T-helper 1 cell treated with Interleukin-12 subunit alpha and Interleukin-12 subunit beta and Interleukin-4 antibody, amounts not matched to agents 30 μg/mL and 1 μg/mL, for 36 hours (primary cell): ENCODE data around the gene CASKIN2.
A peak's percentile ranks its signal among the peaks of the same experiment; 100 is the strongest.

ENCODE experiments used
- H3K27ac Mint-ChIP-seq: one replicate; pipeline ENCODE4 v1.8.0; 2021; ENCODE audit warnings: mild to moderate bottlenecking, mixed read lengths
- H3K27me3 Mint-ChIP-seq: one replicate; pipeline ENCODE4 v1.8.0; 2021; ENCODE audit warnings: low read depth, mixed read lengths
- H3K36me3 Mint-ChIP-seq: one replicate; pipeline ENCODE4 v1.8.0; 2021; ENCODE audit warnings: low read depth, mixed read lengths
- H3K4me1 Mint-ChIP-seq: one replicate; pipeline ENCODE4 v1.8.0; 2021; ENCODE audit warnings: low read depth, mixed read lengths
- H3K4me3 Mint-ChIP-seq: one replicate; pipeline ENCODE4 v1.8.0; 2021; ENCODE audit warnings: mild to moderate bottlenecking, moderate library complexity, mixed read lengths
- H3K9me3 Mint-ChIP-seq: one replicate; pipeline ENCODE4 v1.8.0; 2021; ENCODE audit warnings: mixed read lengths

Gene CASKIN2

GRCh38 chr17:75515496-75516254 lies at the start of gene CASKIN2:
Gene CASKIN2 (minus strand): TSS chr17:75515537. CDS start chr17:75513804, 1,733 bp downstream.
- Mint-ChIP-seq H3K9me3 (no peaks in the 10 kb centered on the region), H3K36me3 (peaks cover 17% of the 10 kb centered on the region), H3K4me3 (peak within 1 kb of the TSS; percentile 78), H3K27me3 (peaks cover 10% of the 10 kb centered on the region), H3K27ac (peak within 1 kb of the TSS; percentile 63), H3K4me1 (peaks cover 22% of the 10 kb centered on the region)

GRCh38 chr17:75565066-75565465 lies 49.7 kb upstream of the CASKIN2 start:
- Mint-ChIP-seq H3K4me3 (no peak overlapping the region), H3K27me3 (no peaks in the 10 kb centered on the region), H3K4me1 (no peaks in the 10 kb centered on the region), H3K36me3 (no peaks in the 10 kb centered on the region), H3K27ac (no peak overlapping the region), H3K9me3 (no peaks in the 10 kb centered on the region)

- no peaks in the 10 kb centered on the region for H3K9me3 Mint-ChIP-seq
- H3K27me3 Mint-ChIP-seq: no peaks in the 10 kb centered on the region
- H3K27ac Mint-ChIP-seq: no peak overlapping the region
- H3K4me1 Mint-ChIP-seq: no peaks in the 10 kb centered on the region
- no peak overlapping the region for H3K4me3 Mint-ChIP-seq
- no peaks in the 10 kb centered on the region for H3K36me3 Mint-ChIP-seq
Measured at GRCh38 chr17:75564195-75564594, 48.9 kb upstream of the CASKIN2 start.

GRCh38 chr17:75563063-75563758 lies 47.9 kb upstream of the CASKIN2 start:
- Mint-ChIP-seq H3K27me3 (no peaks in the 10 kb centered on the region), H3K4me3 (no peak overlapping the region), H3K4me1 (no peaks in the 10 kb centered on the region), H3K27ac (no peak overlapping the region), H3K36me3 (no peaks in the 10 kb centered on the region), H3K9me3 (no peaks in the 10 kb centered on the region)

GRCh38 chr17:75561927-75562603 lies 46.7 kb upstream of the CASKIN2 start:
- Mint-ChIP-seq H3K27ac (no peak overlapping the region), H3K36me3 (no peaks in the 10 kb centered on the region), H3K4me1 (no peaks in the 10 kb centered on the region), H3K27me3 (no peaks in the 10 kb centered on the region), H3K4me3 (no peak overlapping the region), H3K9me3 (no peaks in the 10 kb centered on the region)

GRCh38 chr17:75559958-75560533 lies 44.7 kb upstream of the CASKIN2 start:
- Mint-ChIP-seq H3K4me1 (no peaks in the 10 kb centered on the region), H3K27ac (no peak overlapping the region), H3K27me3 (no peaks in the 10 kb centered on the region), H3K4me3 (no peak overlapping the region), H3K9me3 (no peaks in the 10 kb centered on the region), H3K36me3 (no peaks in the 10 kb centered on the region)

GRCh38 chr17:75558666-75559530 lies 43.6 kb upstream of the CASKIN2 start:
- no peak overlapping the region for H3K4me3 Mint-ChIP-seq
- H3K27ac Mint-ChIP-seq: no peak overlapping the region
- H3K27me3 Mint-ChIP-seq: no peaks in the 10 kb centered on the region
- H3K36me3 Mint-ChIP-seq: no peaks in the 10 kb centered on the region
- no peaks in the 10 kb centered on the region for H3K9me3 Mint-ChIP-seq
- H3K4me1 Mint-ChIP-seq: no peaks in the 10 kb centered on the region

GRCh38 chr17:75557852-75558665 lies 42.7 kb upstream of the CASKIN2 start:
- Mint-ChIP-seq H3K9me3 (no peaks in the 10 kb centered on the region), H3K36me3 (no peaks in the 10 kb centered on the region), H3K27ac (no peak overlapping the region), H3K4me3 (no peak overlapping the region), H3K4me1 (no peaks in the 10 kb centered on the region), H3K27me3 (no peaks in the 10 kb centered on the region)

GRCh38 chr17:75557075-75557851 lies 41.9 kb upstream of the CASKIN2 start:
- H3K27me3 Mint-ChIP-seq: no peaks in the 10 kb centered on the region
- H3K9me3 Mint-ChIP-seq: no peaks in the 10 kb centered on the region
- no peak overlapping the region for H3K27ac Mint-ChIP-seq
- H3K4me1 Mint-ChIP-seq: no peaks in the 10 kb centered on the region
- no peak overlapping the region for H3K4me3 Mint-ChIP-seq
- no peaks in the 10 kb centered on the region for H3K36me3 Mint-ChIP-seq

GRCh38 chr17:75555679-75556153 lies 40.4 kb upstream of the CASKIN2 start:
- H3K36me3 Mint-ChIP-seq: no peaks in the 10 kb centered on the region
- H3K27me3 Mint-ChIP-seq: no peaks in the 10 kb centered on the region
- no peak overlapping the region for H3K4me3 Mint-ChIP-seq
- H3K4me1 Mint-ChIP-seq: no peaks in the 10 kb centered on the region
- no peaks in the 10 kb centered on the region for H3K9me3 Mint-ChIP-seq
- H3K27ac Mint-ChIP-seq: no peak overlapping the region

GRCh38 chr17:75553295-75554110 lies 38.2 kb upstream of the CASKIN2 start:
- no peaks in the 10 kb centered on the region for H3K4me1 Mint-ChIP-seq
- no peaks in the 10 kb centered on the region for H3K27me3 Mint-ChIP-seq
- H3K36me3 Mint-ChIP-seq: no peaks in the 10 kb centered on the region

More at GRCh38 chr17:75553295-75554110, 38.2 kb upstream of the CASKIN2 start:
- H3K27ac Mint-ChIP-seq: no peak overlapping the region
- H3K9me3 Mint-ChIP-seq: no peaks in the 10 kb centered on the region
- no peak overlapping the region for H3K4me3 Mint-ChIP-seq
